ENCODE results near the gene ARHGEF4.
A peak's percentile ranks its signal among the peaks of the same experiment; 100 is the strongest.

Gene ARHGEF4

DNA sequence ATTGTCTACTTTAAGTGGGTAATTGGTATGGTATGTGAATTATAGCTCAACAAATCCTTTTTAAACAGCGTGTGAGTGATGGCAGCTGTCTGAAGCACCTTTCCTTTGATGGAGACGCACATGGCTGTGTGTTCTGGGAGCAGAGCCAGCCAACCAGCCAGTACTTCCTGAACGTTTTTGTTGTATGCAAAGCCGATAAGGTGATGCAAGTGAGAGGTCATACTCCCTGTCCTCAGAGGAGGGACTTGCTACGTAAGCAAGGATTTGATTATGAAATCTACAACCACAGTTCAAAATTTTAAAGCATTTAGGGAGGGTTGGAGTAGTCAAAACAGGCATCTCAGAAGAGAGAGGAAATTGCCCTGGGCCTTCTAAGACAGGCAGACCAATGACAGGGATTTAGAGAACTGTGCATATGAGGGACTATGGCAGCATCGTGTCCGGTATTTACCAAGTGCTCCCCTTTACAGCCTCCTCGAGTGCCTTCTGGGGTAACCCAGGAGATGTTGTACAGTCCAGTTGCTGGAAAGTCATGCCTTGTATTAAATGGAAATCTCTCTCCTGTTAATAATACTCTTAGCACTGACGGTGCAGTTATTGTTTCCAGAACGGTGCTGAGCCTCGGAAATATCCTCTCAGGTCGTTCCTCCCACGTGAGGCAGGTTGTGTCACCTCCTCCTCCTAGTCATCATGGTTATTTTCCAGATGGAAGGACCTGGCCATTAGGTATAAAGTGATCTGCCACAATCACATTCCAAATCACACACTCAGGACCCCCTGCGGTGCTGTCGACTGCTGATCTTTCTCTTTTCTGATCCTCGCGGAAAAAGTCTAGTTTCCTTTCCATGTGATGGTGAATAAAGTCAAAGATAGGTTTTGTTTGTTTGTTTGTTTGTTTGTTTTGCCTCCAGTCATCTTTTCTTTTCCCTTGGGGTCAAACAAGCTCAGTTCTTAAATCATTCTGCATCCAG, 28.4 kb downstream of the ARHGEF4 start:
- DNase-seq: no peak

GRCh38 chr2:130869441-130870160, 32.9 kb downstream of the ARHGEF4 start:
- DNase-seq: no peak

DNA sequence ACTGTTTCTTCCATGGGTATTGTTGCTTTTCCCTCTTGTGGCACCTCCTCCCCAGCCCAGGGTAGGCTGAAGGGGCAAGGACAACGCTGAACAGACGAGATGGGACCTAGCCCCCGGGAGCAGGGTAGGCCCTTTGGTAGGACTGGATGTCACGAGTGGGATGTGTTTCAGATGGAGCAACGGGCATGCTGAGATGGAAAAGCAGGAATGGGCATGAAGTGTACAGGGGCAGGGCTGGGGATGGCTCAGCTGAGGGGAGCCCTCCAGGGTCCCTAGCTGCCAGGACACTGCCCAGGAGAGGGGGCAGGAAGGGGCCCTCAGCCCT, 33.4 kb downstream of the ARHGEF4 start:
- no peak for DNase-seq

GRCh38 chr2:130870779-130871178, 34.1 kb downstream of the ARHGEF4 start:
- no peak for DNase-seq

DNA sequence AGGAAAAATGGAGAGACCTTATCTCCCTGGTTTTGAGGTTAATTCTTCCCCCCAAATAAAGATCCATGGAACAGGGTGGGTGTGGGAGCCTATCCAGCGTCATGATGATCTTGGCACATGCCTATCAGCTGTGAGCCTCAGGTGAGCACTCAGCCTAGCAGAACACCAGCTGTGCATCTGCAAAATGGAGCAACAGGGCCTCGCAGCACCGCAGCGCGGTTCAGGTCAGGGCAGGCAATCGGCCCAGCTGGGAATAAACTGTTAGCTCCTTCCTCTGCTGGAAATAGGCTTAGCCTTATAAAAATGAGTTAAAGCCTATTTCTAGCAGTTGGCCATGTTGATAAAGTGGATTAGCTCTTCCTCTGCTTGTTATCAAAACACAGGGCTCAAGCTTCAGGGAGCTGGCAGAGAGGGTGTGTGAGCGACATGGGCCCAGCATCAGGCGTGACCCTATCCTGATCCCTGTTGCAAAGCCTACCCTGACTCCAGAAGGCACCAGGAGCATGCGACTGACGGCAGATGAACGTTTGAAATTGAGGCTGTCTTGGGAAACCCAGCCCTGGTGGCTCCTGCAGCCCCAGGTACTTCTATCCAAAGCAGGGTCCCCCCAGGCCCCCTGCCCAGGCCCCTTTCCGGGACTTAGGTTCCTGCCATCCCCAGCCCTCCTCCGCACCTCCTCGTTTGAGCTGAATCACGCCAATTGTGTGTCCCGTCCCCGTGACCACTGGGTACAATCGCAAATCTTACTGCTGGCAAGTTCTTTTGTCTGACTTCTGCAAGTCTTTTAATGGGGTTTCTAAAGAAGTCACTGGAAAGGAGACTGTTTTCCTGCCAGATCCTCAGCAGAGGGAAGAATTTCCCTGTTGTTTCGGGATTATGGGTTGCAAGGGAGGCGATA, 35.4 kb downstream of the ARHGEF4 start:
- no peak for DNase-seq

DNA sequence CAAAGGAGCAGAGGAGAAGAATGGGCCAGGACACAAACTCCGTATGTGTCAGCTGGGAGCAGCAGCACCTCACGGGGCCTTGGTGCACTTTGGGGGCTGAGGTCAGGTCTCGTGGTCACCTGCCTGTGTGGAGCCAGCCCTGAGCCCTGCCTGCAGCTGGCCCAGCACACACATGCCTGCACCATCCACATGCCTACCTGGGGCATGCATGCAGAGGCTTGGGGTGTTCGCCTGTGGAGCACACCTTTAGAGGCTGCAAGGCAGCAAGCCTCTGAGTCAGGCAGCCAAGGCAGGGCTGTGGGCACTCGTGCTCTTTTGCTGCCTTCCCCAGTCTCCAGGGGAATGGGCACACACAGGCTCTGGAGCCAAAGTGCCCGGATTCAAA, 36.0 kb downstream of the ARHGEF4 start:
- no peak for DNase-seq

- DNase-seq: peak; percentile 88
Measured at GRCh38 chr2:130873700-130874346, 37.1 kb downstream of the ARHGEF4 start.

- DNase-seq: no peak
Measured at GRCh38 chr2:130874512-130874911, 37.8 kb downstream of the ARHGEF4 start.

DNA sequence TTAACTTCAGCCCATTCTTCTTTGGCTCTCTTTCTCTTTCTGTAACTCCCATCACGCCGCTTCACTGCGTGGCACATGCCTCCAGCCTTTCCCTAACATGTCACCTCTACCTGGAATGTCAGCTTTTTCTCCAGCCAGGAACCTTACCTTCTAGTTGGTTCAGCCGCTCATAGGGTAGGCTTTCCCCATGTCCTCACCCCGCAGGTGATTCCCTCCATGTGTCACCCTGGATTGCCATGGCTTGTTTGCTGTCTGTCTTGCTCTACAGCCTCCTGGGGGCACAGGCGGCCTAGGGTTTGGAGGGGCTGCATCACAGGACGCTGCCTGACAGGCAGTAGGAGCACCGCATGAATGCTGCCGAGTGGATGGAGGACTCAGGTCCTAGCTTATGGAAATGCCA, 39.2 kb downstream of the ARHGEF4 start:
- DNase-seq: no peak

- no peak for DNase-seq
Measured at GRCh38 chr2:130877258-130877657, 40.5 kb downstream of the ARHGEF4 start.

GRCh38 chr2:130878316-130878715, 41.6 kb downstream of the ARHGEF4 start:
- DNase-seq: no peak

DNA sequence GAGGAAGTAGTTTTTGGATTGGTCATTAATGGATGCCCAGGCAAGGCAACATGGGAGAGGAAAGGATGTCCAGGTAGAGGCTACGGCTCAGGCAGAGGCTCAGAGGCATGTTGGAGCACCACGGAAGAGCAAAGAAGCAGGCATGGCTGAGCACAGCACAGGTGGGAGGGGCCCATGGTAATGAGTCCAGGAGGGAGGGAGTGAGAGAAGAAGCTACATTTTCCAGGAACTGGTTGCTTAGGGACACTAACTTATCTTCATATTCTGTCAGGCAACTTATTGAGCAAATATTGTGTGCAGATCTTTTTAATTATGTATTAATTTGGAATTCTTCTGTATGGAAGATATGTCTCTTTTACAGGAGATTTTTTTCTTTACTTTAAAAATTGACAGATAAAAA, 42.2 kb downstream of the ARHGEF4 start:
- no peak for DNase-seq

DNA sequence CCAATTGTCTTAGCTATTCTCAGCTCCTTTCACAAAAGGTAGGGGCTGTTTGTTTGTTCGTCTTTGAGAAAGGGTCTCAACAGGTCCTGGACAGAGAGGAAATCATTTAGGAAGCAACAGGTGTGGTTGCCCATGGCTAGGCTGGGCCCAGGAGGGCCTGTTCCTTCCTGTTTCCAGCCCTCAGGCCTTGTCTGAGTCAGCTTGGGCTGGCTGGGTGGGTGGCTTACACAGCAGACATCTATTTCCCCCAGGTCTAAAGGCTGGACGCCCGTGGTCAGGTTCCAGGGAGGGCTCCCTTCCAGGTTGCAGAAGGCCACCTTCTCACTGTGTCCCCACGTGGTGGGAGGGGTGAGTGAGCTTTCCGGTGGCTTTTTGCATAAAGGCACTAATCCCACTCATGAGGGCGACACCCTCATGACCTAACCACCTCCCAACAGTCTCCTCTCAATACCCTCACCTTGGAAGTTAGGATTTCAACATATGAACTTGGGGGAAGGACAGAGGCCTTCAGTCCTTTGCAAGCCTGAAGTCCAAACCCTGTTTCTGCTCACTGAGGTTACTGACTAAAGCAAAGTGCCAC, 45.5 kb downstream of the ARHGEF4 start:
- no peak for DNase-seq

DNA sequence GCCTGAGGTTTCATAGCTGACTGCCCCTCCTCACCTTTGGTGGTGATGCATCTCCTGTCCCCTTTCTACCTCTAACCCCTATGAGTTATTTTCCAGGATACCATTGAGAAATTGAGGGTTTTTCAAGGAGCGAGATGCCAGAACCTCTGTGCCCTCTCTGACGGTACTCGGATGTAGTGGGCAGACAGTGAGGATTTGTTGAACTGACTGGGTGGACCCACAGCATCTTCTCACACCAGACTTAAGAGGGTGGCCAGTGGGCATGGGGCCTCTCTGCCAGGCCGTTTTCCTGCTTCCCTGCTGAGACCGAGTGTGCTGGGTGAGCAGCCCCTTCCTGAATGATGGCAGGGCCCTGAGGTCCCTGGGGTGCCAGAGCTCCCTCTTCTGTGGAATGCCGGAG, 46.3 kb downstream of the ARHGEF4 start:
- DNase-seq: no peak

GRCh38 chr2:130883496-130883895, 46.8 kb downstream of the ARHGEF4 start:
- no peak for DNase-seq

DNA sequence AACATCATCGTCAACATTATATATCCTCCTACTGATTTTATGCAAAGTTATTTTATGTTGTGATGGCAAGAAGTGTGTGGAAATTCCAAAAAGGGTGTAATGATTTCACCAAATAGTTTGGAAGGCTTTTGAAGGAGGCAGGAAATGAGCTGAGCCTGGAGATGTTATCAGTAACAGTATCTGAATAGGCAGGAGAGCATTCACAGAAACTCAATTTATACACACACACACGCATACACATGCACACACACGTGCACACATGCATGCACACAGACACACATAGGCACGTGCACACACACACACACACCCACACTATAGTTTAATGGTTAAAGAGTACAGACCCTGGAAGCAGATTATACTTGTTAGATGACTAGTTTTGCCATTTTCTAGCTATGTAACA, 47.3 kb downstream of the ARHGEF4 start:
- no peak for DNase-seq

- no peak for DNase-seq
Measured at GRCh38 chr2:130884503-130884902, 47.8 kb downstream of the ARHGEF4 start.

DNA sequence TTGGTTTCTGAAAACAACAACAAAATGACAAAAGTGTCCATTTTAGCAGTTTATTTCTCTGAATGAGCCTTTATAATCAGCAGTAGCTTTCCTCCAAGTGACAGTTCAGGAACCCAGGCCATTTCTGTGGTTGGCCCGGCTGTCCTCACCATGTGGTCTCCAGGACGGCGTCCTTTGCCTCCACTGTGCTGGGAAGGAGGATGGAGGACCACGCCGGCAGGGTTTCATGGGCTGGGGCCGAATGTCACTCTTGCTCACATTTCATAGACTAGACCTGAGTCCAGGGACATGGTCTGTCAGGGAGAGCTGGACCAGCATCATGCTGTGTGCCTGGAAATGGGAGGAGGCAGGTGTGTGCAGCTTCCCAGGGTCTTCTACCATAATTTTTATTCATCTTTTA, 50.9 kb downstream of the ARHGEF4 start:
- DNase-seq: no peak

DNA sequence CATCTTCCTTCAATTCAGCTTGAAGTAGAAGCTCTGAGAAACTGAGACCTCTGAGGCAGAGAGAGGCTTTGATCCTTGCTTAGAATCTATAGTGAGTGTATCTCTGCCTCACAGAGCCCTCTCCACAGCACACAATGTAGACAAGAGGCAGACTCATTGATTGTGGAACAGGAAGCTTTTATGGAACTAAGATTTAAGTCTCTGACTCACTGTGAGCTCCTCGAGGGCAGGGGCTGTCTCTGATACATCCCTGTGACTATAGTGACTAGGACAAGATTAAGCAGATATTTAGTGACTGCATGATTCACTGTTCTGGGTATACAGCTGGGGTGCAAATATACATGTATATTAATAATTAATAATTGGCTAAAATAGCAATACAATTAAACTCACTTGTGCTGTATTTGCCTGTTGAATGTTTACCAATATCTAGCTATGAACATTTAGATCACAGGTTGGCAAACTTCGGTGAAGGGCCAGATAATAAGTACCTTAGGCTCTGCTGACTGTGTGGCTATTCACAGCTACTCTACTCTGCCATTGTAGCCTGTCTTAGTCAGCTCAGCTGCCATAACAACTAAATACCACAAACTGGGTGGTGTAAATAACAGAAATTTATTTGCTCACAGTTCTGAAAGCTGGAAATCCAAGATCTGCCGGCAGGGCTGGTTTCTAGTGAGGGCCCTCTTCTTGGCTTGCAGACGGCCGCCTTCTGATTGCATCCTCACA, 54.4 kb downstream of the ARHGEF4 start:
- DNase-seq: peak; percentile 30

DNA sequence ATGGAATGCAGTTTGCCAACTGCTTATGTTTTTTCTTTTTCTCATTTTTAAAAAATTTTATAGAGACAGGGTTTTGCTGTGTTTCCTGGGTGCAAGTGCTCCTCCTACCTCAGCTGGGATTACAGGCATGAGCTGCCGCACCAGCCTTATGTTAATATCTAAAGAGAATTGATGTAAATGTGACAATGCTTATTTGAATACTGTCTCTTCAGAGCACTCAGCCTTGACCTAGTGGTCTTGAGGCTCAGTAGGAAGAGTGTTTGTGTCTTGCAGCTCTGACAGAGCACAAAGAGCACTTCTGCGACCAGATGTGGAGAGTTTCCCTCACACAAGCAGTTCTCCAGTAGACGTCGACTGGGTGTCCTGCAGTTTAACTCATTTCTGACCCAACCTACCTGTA, 55.3 kb downstream of the ARHGEF4 start:
- no peak for DNase-seq

Measured in activated CD8-positive, alpha-beta memory T cell treated with anti-CD3 and anti-CD28 coated beads for 24 hours (primary cell).